Sigmoid colon (tissue), 4 donors: ENCODE results near the gene ANKMY1.

ENCODE experiments used
- EP300 ChIP-seq, 4 donors: sonication (generic); formaldehyde crosslinking; IDR thresholded peaks; one replicate each; pipeline ENCODE4 v1.6.1; 2017; ENCODE audit warnings: antibody characterized with exemption in 4 of 4
- POLR2A ChIP-seq, 2 donors: fragments of 450-650 bp; IDR thresholded peaks; one replicate each; pipeline ENCODE4 v1.6.1; 2016; ENCODE audit warnings: antibody characterized with exemption in 2 of 2, mild to moderate bottlenecking in 2 of 2, moderate library complexity in 2 of 2
- TF ChIP-seq, protein P1 (sequence below), 4 experiments: fragments of 450-650 bp in 3 of 4; fragments of 200-600 bp in 1 of 4; IDR thresholded peaks; one replicate each; pipeline ENCODE4 v1.5.1; 2016 to 2019; ENCODE audit warnings: antibody characterized with exemption in 4 of 4, mild to moderate bottlenecking in 3 of 4, moderate library complexity in 2 of 4

GRCh38 chr2:240464514-240465241 is 93.1 kb downstream of the ANKMY1 start:
- TF ChIP-seq, protein P1, sequence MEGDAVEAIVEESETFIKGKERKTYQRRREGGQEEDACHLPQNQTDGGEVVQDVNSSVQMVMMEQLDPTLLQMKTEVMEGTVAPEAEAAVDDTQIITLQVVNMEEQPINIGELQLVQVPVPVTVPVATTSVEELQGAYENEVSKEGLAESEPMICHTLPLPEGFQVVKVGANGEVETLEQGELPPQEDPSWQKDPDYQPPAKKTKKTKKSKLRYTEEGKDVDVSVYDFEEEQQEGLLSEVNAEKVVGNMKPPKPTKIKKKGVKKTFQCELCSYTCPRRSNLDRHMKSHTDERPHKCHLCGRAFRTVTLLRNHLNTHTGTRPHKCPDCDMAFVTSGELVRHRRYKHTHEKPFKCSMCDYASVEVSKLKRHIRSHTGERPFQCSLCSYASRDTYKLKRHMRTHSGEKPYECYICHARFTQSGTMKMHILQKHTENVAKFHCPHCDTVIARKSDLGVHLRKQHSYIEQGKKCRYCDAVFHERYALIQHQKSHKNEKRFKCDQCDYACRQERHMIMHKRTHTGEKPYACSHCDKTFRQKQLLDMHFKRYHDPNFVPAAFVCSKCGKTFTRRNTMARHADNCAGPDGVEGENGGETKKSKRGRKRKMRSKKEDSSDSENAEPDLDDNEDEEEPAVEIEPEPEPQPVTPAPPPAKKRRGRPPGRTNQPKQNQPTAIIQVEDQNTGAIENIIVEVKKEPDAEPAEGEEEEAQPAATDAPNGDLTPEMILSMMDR (IDR thresholded peaks at IDR 0.05) = no peak
- TF ChIP-seq EP300 (IDR thresholded peaks at IDR 0.05) = no peak
- no peak for TF ChIP-seq POLR2A (IDR thresholded peaks at IDR 0.05)
